Aorta (tissue), 5 donors: ENCODE data around the gene BPIFB4. TPM values are rescaled to one million over a fixed set of nuclear protein-coding genes. Genes with fewer than 3 reads are reported as not detected.

Source experiments
- ATAC-seq: fragments of 200-7000 bp; cut with Tn5 transposase; one replicate; pipeline ENCODE4 v1.9.1; 2022; ENCODE audit warnings: moderate library complexity; ENCODE audit not compliant: low FRiP score
- DNase-seq, 2 donors: peaks; one replicate each; pipeline ENCODE4 v3.0.0-alpha.2; 2020
- H3K27ac ChIP-seq, 2 donors: one replicate each; pipeline ENCODE4 v1.5.1; 2013; ENCODE audit warnings: low read length in 2 of 2, mild to moderate bottlenecking in 2 of 2, moderate library complexity in 2 of 2, control low read depth in 1 of 2, inconsistent platforms in 1 of 2, low read depth in 1 of 2
- H3K27me3 ChIP-seq, 2 donors: one replicate each; pipeline ENCODE4 v1.6.1; 2013; ENCODE audit warnings: control low read depth in 1 of 2, low read length in 1 of 2, mild to moderate bottlenecking in 1 of 2, moderate library complexity in 1 of 2; ENCODE audit not compliant: insufficient read depth in 2 of 2, control insufficient read depth in 1 of 2
- H3K36me3 ChIP-seq, 2 donors: one replicate each; pipeline ENCODE4 v1.6.1; 2013; ENCODE audit warnings: control low read depth in 1 of 2, low read length in 1 of 2, mild to moderate bottlenecking in 1 of 2; ENCODE audit not compliant: insufficient read depth in 2 of 2, control insufficient read depth in 1 of 2
- H3K4me1 ChIP-seq, 2 donors: one replicate each; pipeline ENCODE4 v1.6.1; 2013; ENCODE audit warnings: low read length in 2 of 2, control low read depth in 1 of 2, mild to moderate bottlenecking in 1 of 2, moderate library complexity in 1 of 2; ENCODE audit not compliant: insufficient read depth in 2 of 2, control insufficient read depth in 1 of 2
- H3K4me3 ChIP-seq, 2 donors: one replicate each; pipeline ENCODE4 v1.5.1; 2013; ENCODE audit warnings: low read length in 2 of 2, control low read depth in 1 of 2, mild to moderate bottlenecking in 1 of 2
- H3K9me3 ChIP-seq: one replicate; pipeline ENCODE4 v1.6.1; 2013; ENCODE audit warnings: mild to moderate bottlenecking, low read length; ENCODE audit not compliant: control insufficient read depth
- WGBS, 2 donors: extraction: QIAGEN DNeasy Blood & Tissue Kit; methylation state at CpG; one replicate each; pipeline ENCODE4 v1.1.7; 2013; 5-methylcytosine and 5-hydroxymethylcytosine counted together
- intact Hi-C, 2 donors: fragments of 100-400 bp; cut with DNase I; formaldehyde crosslinking; loops; one replicate each; pipeline versions ENCODE4 v1.14.2 to v1.15.0; 2022
- polyA plus RNA-seq, 2 donors: library from polyadenylated mRNA; stranded (reverse); fragments of 200-250 nt; gene quantifications; one replicate each; pipeline ENCODE4 v1.2.3, GENCODE V29; 2013
- total RNA-seq, 2 donors: library from RNA; stranded (reverse); fragmentation: NEBNext Ultra II Directional; extraction: Animal tissue kit (Norgen Biotek cat#: 25700); gene quantifications; one replicate each; pipeline ENCODE4 v1.2.1, GENCODE V29; 2021
- donor health status: healthy with polysubstance abuse.
- donor health status: Bipolar disorder and iron deficiency.
- donor health status: DM: no; HTN: no; CAD: no.
- donor health status: DM: no; HTN: no; CAD: no.
- donor health status: DM: yes; HTN: yes; CAD: no.

BPIFB4 gene
- total and polyA plus RNA-seq, 4 donors, result not detected

GRCh38 chr20:33054381-33054780 lies 25.1 kb upstream of the BPIFB4 start:
- H3K4me1 ChIP-seq, result no peaks in the 10 kb centered on the region
- intact Hi-C loops, result no loop called here
- H3K4me3 ChIP-seq, result no peak overlapping the region
- WGBS, 2 donors, result 66 to 71% methylated on average over 7 of the region's 7 CpGs
- DNase-seq (peak in 1 of 2 donors; percentile 17), ATAC-seq (no peak)
- no peak overlapping the region for H3K27ac ChIP-seq
- H3K36me3 ChIP-seq, result no peaks in the 10 kb centered on the region
- no peaks in the 10 kb centered on the region for H3K9me3 ChIP-seq
- no peaks in the 10 kb centered on the region for H3K27me3 ChIP-seq

GRCh38 chr20:33054791-33055190 lies 24.7 kb upstream of the BPIFB4 start:
- Histone ChIP-seq H3K4me3 (no peak overlapping the region), H3K27me3 (no peaks in the 10 kb centered on the region), H3K27ac (no peak overlapping the region), H3K4me1 (no peaks in the 10 kb centered on the region), H3K9me3 (no peaks in the 10 kb centered on the region), H3K36me3 (no peaks in the 10 kb centered on the region)
- DNase-seq (no peak), ATAC-seq (no peak)
- WGBS, 2 donors, result 74 to 84% methylated on average over 2 of the region's 2 CpGs
- intact Hi-C loops, result no loop called here

GRCh38 chr20:33059136-33059535 lies 20.3 kb upstream of the BPIFB4 start:
- no peak for DNase-seq
- H3K27me3 ChIP-seq, result no peaks in the 10 kb centered on the region
- H3K9me3 ChIP-seq, result no peaks in the 10 kb centered on the region

DNA sequence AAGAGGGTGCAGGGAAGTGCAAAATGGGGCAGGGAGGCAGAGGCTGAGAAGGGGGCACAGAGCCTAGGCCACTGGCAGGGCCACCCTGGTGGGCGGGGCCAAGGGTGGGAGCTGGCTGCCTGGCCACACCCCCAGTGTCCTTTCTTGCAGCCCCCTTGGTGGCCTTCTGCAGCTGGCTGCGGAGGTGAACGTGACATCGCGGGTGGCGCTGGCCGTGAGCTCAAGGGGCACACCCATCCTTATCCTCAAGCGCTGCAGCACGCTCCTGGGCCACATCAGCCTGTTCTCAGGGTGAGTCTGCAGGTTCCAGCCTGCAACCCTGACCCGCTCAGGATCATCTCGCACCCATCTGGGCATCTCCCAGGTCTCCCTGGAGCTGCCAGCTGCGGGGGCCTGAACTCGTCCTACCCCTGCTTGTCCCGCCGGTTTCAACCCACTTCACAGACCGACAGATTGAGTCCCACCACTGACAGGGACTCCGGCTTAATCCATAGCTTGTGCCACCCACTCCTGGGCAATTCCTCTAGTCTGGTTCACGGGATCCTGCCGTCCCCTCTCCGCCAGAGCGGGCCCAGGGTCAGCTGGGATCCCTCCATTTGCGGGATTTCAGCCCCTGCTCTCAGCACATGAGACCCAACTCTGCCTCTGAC lies 19.6 kb upstream of the BPIFB4 start:
- WGBS, 2 donors, result 85 to 87% methylated on average over 20 to 22 of the region's 22 CpGs
- intact Hi-C loops, result no loop called here
- DNase-seq (no peak), ATAC-seq (no peak)
- Histone ChIP-seq H3K27me3 (no peaks in the 10 kb centered on the region), H3K27ac (no peak overlapping the region), H3K36me3 (no peaks in the 10 kb centered on the region), H3K9me3 (no peaks in the 10 kb centered on the region), H3K4me1 (no peaks in the 10 kb centered on the region), H3K4me3 (no peak overlapping the region)

More at GRCh38 chr20:33059136-33059535, 20.3 kb upstream of the BPIFB4 start:
- Histone ChIP-seq H3K27ac (no peak overlapping the region), H3K36me3 (no peaks in the 10 kb centered on the region), H3K4me3 (no peak overlapping the region), H3K4me1 (no peaks in the 10 kb centered on the region)
- 74 to 86% methylated on average over 7 of the region's 7 CpGs for WGBS, 2 donors
- intact Hi-C loops, result no loop called here
- no peak for ATAC-seq

DNA sequence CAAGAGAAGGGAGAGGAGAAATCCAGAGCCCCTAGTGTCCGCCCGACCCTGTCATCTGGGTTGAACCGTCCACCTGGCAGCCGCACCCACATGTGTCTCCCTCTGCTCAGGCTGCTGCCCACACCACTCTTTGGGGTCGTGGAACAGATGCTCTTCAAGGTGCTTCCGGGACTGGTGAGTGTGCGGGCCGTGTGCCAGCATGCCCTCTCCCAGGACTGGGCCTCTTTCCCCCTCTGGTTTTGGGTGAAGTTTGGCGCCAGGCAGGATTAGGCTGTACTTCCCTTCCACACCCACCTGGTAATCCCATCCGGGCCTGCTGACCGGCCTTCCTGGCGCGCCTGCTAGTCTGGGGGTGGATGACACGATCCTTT lies 17.8 kb upstream of the BPIFB4 start:
- DNase-seq, result no peak
- H3K4me1 ChIP-seq, result no peaks in the 10 kb centered on the region
- intact Hi-C loops, result no loop called here
- H3K27ac ChIP-seq, result no peak overlapping the region
- WGBS, 2 donors, result 81 to 87% methylated on average over 14 of the region's 14 CpGs
- ATAC-seq, result no peak
- H3K9me3 ChIP-seq, result no peaks in the 10 kb centered on the region
- no peaks in the 10 kb centered on the region for H3K36me3 ChIP-seq
- H3K4me3 ChIP-seq, result no peak overlapping the region
- no peaks in the 10 kb centered on the region for H3K27me3 ChIP-seq

- ATAC-seq (no peak), DNase-seq (no peak)
- Histone ChIP-seq H3K4me1 (no peaks in the 10 kb centered on the region), H3K4me3 (no peak overlapping the region), H3K27me3 (no peaks in the 10 kb centered on the region), H3K27ac (no peak overlapping the region), H3K36me3 (no peaks in the 10 kb centered on the region), H3K9me3 (no peaks in the 10 kb centered on the region)
- intact Hi-C loops, result no loop called here
- 45 to 54% methylated on average over 9 of the region's 9 CpGs for WGBS, 2 donors
Measured at GRCh38 chr20:33062105-33062824, 17.2 kb upstream of the BPIFB4 start.

DNA sequence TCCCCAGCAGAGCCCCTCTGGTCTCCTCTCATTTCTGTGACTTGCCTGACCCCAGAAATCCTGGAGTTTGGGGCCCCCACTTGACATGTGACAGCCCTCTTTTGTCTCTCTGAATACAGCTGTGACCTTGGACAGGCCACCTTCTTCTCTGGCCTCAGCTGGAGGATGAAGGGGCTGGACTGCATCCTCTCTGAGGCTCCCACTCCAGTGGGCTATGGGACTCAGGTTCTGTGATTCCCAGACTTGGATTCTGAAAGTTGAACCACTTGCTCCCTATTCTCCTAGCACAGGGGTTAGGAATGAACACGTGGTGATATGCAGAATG lies 16.7 kb upstream of the BPIFB4 start:
- Histone ChIP-seq H3K4me3 (no peak overlapping the region), H3K9me3 (no peaks in the 10 kb centered on the region), H3K27me3 (no peaks in the 10 kb centered on the region), H3K4me1 (no peaks in the 10 kb centered on the region), H3K36me3 (no peaks in the 10 kb centered on the region), H3K27ac (no peak overlapping the region)
- ATAC-seq (no peak), DNase-seq (no peak)
- intact Hi-C loops, result no loop called here
- 60 to 73% methylated on average over 1 of the region's 1 CpG for WGBS, 2 donors

DNA sequence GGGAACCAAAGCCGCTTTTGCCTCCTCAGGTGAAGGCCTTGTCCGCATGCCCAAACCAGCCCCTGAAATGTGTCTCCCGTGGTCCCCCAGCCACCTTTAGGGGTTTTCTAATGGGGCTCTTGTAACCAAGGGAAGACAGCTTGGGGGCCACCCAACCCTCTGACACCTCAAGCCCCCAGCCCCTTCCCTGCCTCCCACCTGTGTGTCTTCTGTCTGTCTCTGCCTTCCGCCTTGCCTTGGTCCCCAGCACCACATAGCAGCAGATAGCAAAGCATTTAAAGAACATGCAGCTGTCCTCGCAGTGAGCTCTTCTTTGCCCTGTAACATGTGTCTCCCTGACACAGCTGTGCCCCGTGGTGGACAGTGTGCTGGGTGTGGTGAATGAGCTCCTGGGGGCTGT lies 16.2 kb upstream of the BPIFB4 start:
- intact Hi-C loops, result no loop called here
- Histone ChIP-seq H3K27me3 (no peaks in the 10 kb centered on the region), H3K27ac (no peak overlapping the region), H3K4me1 (no peaks in the 10 kb centered on the region), H3K9me3 (no peaks in the 10 kb centered on the region), H3K4me3 (no peak overlapping the region), H3K36me3 (no peaks in the 10 kb centered on the region)
- WGBS, 2 donors, result 87 to 90% methylated on average over 6 of the region's 6 CpGs
- DNase-seq, result no peak
- ATAC-seq, result no peak

DNA sequence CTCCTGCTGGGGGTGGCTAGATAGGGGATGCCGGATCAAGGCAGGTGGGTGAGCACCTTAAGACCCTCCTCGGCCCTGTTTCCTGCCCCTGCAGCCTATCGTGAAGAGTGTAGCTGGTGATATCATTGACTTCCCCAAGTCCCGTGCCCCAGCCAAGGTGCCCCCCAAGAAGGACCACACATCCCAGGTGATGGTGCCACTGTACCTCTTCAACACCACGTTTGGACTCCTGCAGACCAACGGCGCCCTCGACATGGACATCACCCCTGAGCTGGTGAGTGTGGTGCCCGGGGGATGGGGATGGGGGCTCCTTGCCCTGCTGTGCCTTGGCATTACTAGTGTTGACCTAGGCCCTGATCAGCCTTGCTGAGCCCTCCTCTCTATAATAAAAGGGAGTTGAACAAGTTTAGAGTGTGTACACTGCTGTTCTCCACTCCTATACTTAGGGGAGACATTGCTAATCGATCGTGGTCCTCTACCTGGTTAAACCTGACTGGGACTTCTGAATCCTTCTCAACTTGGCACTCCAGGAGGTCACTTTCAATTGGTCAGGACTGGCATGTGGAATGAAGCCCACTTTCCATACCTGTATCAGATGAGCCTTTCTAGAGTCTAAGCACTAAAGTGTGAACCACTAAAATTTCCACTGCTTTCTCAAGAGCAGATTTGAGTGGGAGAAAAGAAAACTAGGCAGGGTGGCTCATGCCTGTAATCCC lies 14.7 kb upstream of the BPIFB4 start:
- intact Hi-C loops, result no loop called here
- ATAC-seq (no peak), DNase-seq (no peak)
- WGBS, 2 donors, result 87 to 90% methylated on average over 11 of the region's 11 CpGs
- H3K4me3 ChIP-seq, result no peak overlapping the region
- no peaks in the 10 kb centered on the region for H3K9me3 ChIP-seq
- no peaks in the 10 kb centered on the region for H3K27me3 ChIP-seq
- H3K4me1 ChIP-seq, result no peaks in the 10 kb centered on the region
- no peaks in the 10 kb centered on the region for H3K36me3 ChIP-seq
- no peak overlapping the region for H3K27ac ChIP-seq
